SK-N-SH treated with all-trans-retinoic acid at 6 μM for 48 hours (cell line): ENCODE results near the gene ROBO1.

Source experiments
- ATAC-seq: fragments of 200-7000 bp; cut with Tn5 transposase; 3 replicates; pipeline ENCODE4 v1.9.1; 2020; ENCODE audit warnings: mild to moderate bottlenecking, moderate library complexity
- ARNTL ChIP-seq: fragments of 450-650 bp; formaldehyde crosslinking; IDR thresholded peaks from 2 replicates; pipeline ENCODE4 v1.5.0; 2020; ENCODE audit warnings: low read depth, mild to moderate bottlenecking, moderate library complexity, borderline replicate concordance
- BACH2 ChIP-seq: fragments of 250-450 bp; sonication (Bioruptor Pico); IDR thresholded peaks from 2 replicates; pipeline ENCODE4 v1.9.0; 2021; ENCODE audit warnings: mild to moderate bottlenecking, borderline replicate concordance
- CREB5 ChIP-seq: fragments of 250-450 bp; sonication (Bioruptor Pico); IDR thresholded peaks from 2 replicates; pipeline ENCODE4 v1.5.1; 2020; ENCODE audit warnings: low read depth, mild to moderate bottlenecking, moderate library complexity
- CSDC2 ChIP-seq: fragments of 250-450 bp; sonication (Bioruptor Pico); IDR thresholded peaks from 2 replicates; pipeline ENCODE4 v1.5.0; 2020; ENCODE audit warnings: mild to moderate bottlenecking, moderate library complexity
- ESRRG ChIP-seq: fragments of 250-450 bp; sonication (Bioruptor Pico); IDR thresholded peaks from 2 replicates; pipeline ENCODE4 v1.6.1; 2021; ENCODE audit warnings: mild to moderate bottlenecking
- GLIS3 ChIP-seq: fragments of 250-450 bp; sonication (Bioruptor Pico); IDR thresholded peaks from 2 replicates; pipeline ENCODE4 v1.5.0; 2020; ENCODE audit warnings: mild to moderate bottlenecking, moderate library complexity
- ISL1 ChIP-seq: fragments of 250-450 bp; sonication (Bioruptor Pico); IDR thresholded peaks from 2 replicates; pipeline ENCODE4 v2.1.2; 2022; ENCODE audit warnings: mild to moderate bottlenecking, moderate library complexity
- OSR1 ChIP-seq: fragments of 250-450 bp; sonication (Bioruptor Pico); IDR thresholded peaks from 2 replicates; pipeline ENCODE4 v1.8.0; 2022; ENCODE audit warnings: moderate library complexity, mild to moderate bottlenecking, inconsistent platforms
- PPARA ChIP-seq: fragments of 250-450 bp; sonication (Bioruptor Pico); IDR thresholded peaks from 2 replicates; pipeline ENCODE4 v1.5.0; 2020; ENCODE audit warnings: mild to moderate bottlenecking, borderline replicate concordance
- RARB ChIP-seq: fragments of 250-450 bp; sonication (Bioruptor Pico); IDR thresholded peaks from 2 replicates; pipeline ENCODE4 v1.8.0; 2021; ENCODE audit warnings: mild to moderate bottlenecking, moderate library complexity
- SNAI2 ChIP-seq: fragments of 250-450 bp; sonication (Bioruptor Pico); IDR thresholded peaks from 2 replicates; pipeline ENCODE4 v1.5.0; 2020; ENCODE audit warnings: mild to moderate bottlenecking, moderate library complexity
- TCF4 ChIP-seq: fragments of 250-450 bp; sonication (Bioruptor Pico); IDR thresholded peaks from 2 replicates; pipeline ENCODE4 v1.8.0; 2021; ENCODE audit warnings: mild to moderate bottlenecking, moderate library complexity, borderline replicate concordance
- TOX ChIP-seq: fragments of 250-450 bp; sonication (Bioruptor Pico); IDR thresholded peaks from 2 replicates; pipeline ENCODE4 v1.8.0; 2021; ENCODE audit warnings: mild to moderate bottlenecking, moderate library complexity, borderline replicate concordance
- ZC3H10 ChIP-seq: fragments of 250-450 bp; sonication (Bioruptor Pico); IDR thresholded peaks from 2 replicates; pipeline ENCODE4 v1.5.1; 2021; ENCODE audit warnings: mild to moderate bottlenecking, moderate library complexity
- ZFP3 ChIP-seq: fragments of 250-450 bp; sonication (Bioruptor Pico); IDR thresholded peaks from 2 replicates; pipeline ENCODE4 v1.5.0; 2020; ENCODE audit warnings: mild to moderate bottlenecking, moderate library complexity
- ZFP30 ChIP-seq: fragments of 450-650 bp; formaldehyde crosslinking; IDR thresholded peaks from 2 replicates; pipeline ENCODE4 v1.5.0; 2022; ENCODE audit warnings: mild to moderate bottlenecking, moderate library complexity
- ZNF565 ChIP-seq: fragments of 450-650 bp; formaldehyde crosslinking; conservative IDR thresholded peaks from 2 replicates; pipeline ENCODE4 v1.5.0; 2020; ENCODE audit warnings: low read depth, mild to moderate bottlenecking, moderate library complexity
- ZNF70 ChIP-seq: fragments of 450-650 bp; formaldehyde crosslinking; IDR thresholded peaks from 2 replicates; pipeline ENCODE4 v1.5.0; 2020; ENCODE audit warnings: mild to moderate bottlenecking, moderate library complexity
- ZNF8 ChIP-seq: fragments of 450-650 bp; formaldehyde crosslinking; IDR thresholded peaks from 2 replicates; pipeline ENCODE4 v1.5.0; 2020; ENCODE audit warnings: mild to moderate bottlenecking, moderate library complexity
- TF ChIP-seq, protein P1 (sequence below): fragments of 250-450 bp; sonication (Bioruptor Pico); IDR thresholded peaks from 2 replicates; pipeline ENCODE4 v1.8.0; 2021; ENCODE audit warnings: low read depth, mild to moderate bottlenecking, moderate library complexity, borderline replicate concordance
- TF ChIP-seq, protein P2 (sequence below): fragments of 250-450 bp; sonication (Bioruptor Pico); IDR thresholded peaks from 2 replicates; pipeline ENCODE4 v1.8.0; 2020; ENCODE audit warnings: mild to moderate bottlenecking, moderate library complexity, borderline replicate concordance
- TF ChIP-seq, protein P3 (sequence below): fragments of 250-450 bp; sonication (Bioruptor Pico); IDR thresholded peaks from 2 replicates; pipeline ENCODE4 v1.5.0; 2020; ENCODE audit warnings: mild to moderate bottlenecking, moderate library complexity
- TF ChIP-seq, protein P4 (sequence below): fragments of 250-450 bp; sonication (Bioruptor Pico); IDR thresholded peaks from 2 replicates; pipeline ENCODE4 v1.5.1; 2021; ENCODE audit warnings: mild to moderate bottlenecking, moderate library complexity

The ROBO1 gene

DNA sequence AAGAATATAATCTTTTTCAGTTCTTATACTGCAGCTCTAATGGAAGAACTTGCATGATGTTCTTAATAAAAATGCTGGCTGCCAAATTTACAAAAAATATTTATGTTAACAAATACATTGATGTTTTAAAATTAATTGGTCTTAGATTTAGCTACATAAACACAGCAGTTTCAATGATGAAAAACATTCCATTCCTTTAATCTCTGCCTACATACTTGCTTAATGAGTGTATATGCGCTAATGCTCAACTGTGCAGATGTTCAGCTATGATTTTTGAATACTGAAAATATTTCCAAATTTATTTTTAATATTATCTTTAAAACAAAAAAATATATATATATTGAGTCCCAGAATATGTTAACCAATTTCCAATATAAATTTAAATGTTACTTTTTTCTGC lies 867.4 kb downstream of the ROBO1 start:
- no peak for ATAC-seq
- TF ChIP-seq ESRRG (CRISPR knock-in tag) (no peak), ARNTL (CRISPR knock-in tag) (no peak), ZNF70 (CRISPR knock-in tag) (no peak), OSR1 (no peak), ZC3H10 (CRISPR knock-in tag) (no peak), CSDC2 (CRISPR knock-in tag) (no peak), ZFP30 (CRISPR knock-in tag) (no peak), TOX (CRISPR knock-in tag) (no peak), RARB (CRISPR knock-in tag) (no peak), ZNF565 (CRISPR knock-in tag) (no peak), CREB5 (no peak), ZFP3 (CRISPR knock-in tag) (no peak), ISL1 (no peak), BACH2 (no peak)
- TF ChIP-seq, protein P1, sequence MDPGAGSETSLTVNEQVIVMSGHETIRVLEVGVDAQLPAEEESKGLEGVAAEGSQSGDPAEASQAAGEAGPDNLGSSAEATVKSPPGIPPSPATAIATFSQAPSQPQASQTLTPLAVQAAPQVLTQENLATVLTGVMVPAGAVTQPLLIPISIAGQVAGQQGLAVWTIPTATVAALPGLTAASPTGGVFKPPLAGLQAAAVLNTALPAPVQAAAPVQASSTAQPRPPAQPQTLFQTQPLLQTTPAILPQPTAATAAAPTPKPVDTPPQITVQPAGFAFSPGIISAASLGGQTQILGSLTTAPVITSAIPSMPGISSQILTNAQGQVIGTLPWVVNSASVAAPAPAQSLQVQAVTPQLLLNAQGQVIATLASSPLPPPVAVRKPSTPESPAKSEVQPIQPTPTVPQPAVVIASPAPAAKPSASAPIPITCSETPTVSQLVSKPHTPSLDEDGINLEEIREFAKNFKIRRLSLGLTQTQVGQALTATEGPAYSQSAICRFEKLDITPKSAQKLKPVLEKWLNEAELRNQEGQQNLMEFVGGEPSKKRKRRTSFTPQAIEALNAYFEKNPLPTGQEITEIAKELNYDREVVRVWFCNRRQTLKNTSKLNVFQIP (CRISPR knock-in tag), result no peak
- TF ChIP-seq, protein P2, sequence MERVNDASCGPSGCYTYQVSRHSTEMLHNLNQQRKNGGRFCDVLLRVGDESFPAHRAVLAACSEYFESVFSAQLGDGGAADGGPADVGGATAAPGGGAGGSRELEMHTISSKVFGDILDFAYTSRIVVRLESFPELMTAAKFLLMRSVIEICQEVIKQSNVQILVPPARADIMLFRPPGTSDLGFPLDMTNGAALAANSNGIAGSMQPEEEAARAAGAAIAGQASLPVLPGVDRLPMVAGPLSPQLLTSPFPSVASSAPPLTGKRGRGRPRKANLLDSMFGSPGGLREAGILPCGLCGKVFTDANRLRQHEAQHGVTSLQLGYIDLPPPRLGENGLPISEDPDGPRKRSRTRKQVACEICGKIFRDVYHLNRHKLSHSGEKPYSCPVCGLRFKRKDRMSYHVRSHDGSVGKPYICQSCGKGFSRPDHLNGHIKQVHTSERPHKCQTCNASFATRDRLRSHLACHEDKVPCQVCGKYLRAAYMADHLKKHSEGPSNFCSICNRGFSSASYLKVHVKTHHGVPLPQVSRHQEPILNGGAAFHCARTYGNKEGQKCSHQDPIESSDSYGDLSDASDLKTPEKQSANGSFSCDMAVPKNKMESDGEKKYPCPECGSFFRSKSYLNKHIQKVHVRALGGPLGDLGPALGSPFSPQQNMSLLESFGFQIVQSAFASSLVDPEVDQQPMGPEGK (CRISPR knock-in tag), result no peak
- TF ChIP-seq, protein P3, sequence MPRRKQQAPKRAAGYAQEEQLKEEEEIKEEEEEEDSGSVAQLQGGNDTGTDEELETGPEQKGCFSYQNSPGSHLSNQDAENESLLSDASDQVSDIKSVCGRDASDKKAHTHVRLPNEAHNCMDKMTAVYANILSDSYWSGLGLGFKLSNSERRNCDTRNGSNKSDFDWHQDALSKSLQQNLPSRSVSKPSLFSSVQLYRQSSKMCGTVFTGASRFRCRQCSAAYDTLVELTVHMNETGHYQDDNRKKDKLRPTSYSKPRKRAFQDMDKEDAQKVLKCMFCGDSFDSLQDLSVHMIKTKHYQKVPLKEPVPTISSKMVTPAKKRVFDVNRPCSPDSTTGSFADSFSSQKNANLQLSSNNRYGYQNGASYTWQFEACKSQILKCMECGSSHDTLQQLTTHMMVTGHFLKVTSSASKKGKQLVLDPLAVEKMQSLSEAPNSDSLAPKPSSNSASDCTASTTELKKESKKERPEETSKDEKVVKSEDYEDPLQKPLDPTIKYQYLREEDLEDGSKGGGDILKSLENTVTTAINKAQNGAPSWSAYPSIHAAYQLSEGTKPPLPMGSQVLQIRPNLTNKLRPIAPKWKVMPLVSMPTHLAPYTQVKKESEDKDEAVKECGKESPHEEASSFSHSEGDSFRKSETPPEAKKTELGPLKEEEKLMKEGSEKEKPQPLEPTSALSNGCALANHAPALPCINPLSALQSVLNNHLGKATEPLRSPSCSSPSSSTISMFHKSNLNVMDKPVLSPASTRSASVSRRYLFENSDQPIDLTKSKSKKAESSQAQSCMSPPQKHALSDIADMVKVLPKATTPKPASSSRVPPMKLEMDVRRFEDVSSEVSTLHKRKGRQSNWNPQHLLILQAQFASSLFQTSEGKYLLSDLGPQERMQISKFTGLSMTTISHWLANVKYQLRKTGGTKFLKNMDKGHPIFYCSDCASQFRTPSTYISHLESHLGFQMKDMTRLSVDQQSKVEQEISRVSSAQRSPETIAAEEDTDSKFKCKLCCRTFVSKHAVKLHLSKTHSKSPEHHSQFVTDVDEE (CRISPR knock-in tag), result no peak
- TF ChIP-seq, protein P4, sequence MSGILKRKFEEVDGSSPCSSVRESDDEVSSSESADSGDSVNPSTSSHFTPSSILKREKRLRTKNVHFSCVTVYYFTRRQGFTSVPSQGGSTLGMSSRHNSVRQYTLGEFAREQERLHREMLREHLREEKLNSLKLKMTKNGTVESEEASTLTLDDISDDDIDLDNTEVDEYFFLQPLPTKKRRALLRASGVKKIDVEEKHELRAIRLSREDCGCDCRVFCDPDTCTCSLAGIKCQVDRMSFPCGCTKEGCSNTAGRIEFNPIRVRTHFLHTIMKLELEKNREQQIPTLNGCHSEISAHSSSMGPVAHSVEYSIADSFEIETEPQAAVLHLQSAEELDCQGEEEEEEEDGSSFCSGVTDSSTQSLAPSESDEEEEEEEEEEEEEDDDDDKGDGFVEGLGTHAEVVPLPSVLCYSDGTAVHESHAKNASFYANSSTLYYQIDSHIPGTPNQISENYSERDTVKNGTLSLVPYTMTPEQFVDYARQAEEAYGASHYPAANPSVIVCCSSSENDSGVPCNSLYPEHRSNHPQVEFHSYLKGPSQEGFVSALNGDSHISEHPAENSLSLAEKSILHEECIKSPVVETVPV (CRISPR knock-in tag), result no peak

DNA sequence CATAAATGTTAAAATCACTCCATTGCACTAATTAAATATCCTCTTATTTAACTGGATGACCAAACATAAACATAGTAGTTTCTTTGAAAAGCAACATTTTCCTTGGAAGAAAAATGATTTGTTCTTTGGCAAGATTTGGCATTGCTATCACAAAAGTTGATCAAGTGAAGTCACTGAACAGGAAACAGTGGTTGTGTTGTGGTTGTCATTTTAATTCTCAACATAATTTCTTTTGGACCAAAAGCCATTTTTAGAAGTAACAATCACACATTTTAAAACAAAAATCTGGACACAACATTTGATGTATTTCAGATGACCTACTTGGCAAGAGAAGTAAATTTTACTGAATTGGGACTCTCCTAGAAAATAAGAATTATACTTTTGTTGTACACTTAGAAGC lies 872.3 kb downstream of the ROBO1 start:
- TF ChIP-seq, protein P3 (CRISPR knock-in tag), result no peak
- TF ChIP-seq ZNF70 (CRISPR knock-in tag), result no peak
- no peak for TF ChIP-seq SNAI2 (CRISPR knock-in tag)
- no peak for TF ChIP-seq ZNF565 (CRISPR knock-in tag)
- TF ChIP-seq TCF4 (CRISPR knock-in tag), result no peak
- TF ChIP-seq CREB5, result no peak
- TF ChIP-seq, protein P1 (CRISPR knock-in tag), result no peak
- TF ChIP-seq PPARA (CRISPR knock-in tag), result no peak
- TF ChIP-seq ZFP3 (CRISPR knock-in tag), result no peak
- TF ChIP-seq OSR1, result no peak
- TF ChIP-seq ZC3H10 (CRISPR knock-in tag), result no peak
- TF ChIP-seq BACH2, result no peak
- no peak for TF ChIP-seq GLIS3 (CRISPR knock-in tag)
- TF ChIP-seq ARNTL (CRISPR knock-in tag), result no peak
- TF ChIP-seq ZNF8 (CRISPR knock-in tag), result no peak
- TF ChIP-seq RARB (CRISPR knock-in tag), result no peak
- TF ChIP-seq ZFP30 (CRISPR knock-in tag), result no peak
- TF ChIP-seq, all 23 proteins: peak for 0
- peak; percentile 25 for ATAC-seq
